ENCODE data around the gene PHACTR2. TPM values are rescaled to one million over a fixed set of nuclear protein-coding genes. Genes with fewer than 3 reads are reported as not detected.

Gene PHACTR2
- total and polyA plus RNA-seq, 2 of the 13 experiments (the other 11 are each of a cell fraction or from before 2014, with no cell fraction given) = 11.3 to 28.2 TPM

- TF ChIP-seq ZNF605 (CRISPR knock-in tag; IDR thresholded peaks at IDR 0.05) = no peak
Measured at GRCh38 chr6:143772116-143773086, 94.6 kb downstream of the PHACTR2 start (continued).

GRCh38 chr6:143773506-143774150 lies 95.9 kb downstream of the PHACTR2 start:
- Histone ChIP-seq H3K4me2 (ENCODE audit: low read depth, low read length) (no peak overlapping the region), H3K27ac (ENCODE audit: extremely low read length, insufficient read depth, low read length) (peak overlapping the region; percentile 23), H2AFZ (ENCODE audit: low read length) (no peak overlapping the region), H4K20me1 (ENCODE audit: insufficient read depth, low read length) (no peaks in the 10 kb centered on the region), H3K36me3 (replicated peaks in 1 of 2; ENCODE audit: control insufficient read depth in 1 of 2, insufficient read depth in 2 of 2, low read length in 2 of 2) (peaks cover 9 to 24% of the 10 kb centered on the region in 2 experiments; a peak in 4 of 5 replicates), H3K79me2 (ENCODE audit: insufficient read depth, low read length) (no peaks in the 10 kb centered on the region), H3K4me1 (ENCODE audit: insufficient read depth, low read length) (peaks cover 15% of the 10 kb centered on the region), H3K9me3 (ENCODE audit: low read length) (no peaks in the 10 kb centered on the region), H3K4me3 (replicated peaks in 1 of 3; ENCODE audit: insufficient read depth in 1 of 3, low read depth in 2 of 3, low read length in 3 of 3) (no peak overlapping the region), H3K9ac (ENCODE audit: insufficient read depth, low read depth, low read length) (no peak overlapping the region), H3K27me3 (ENCODE audit: control insufficient read depth in 1 of 2, insufficient read depth in 2 of 2, low read length in 2 of 2) (no peaks in the 10 kb centered on the region)
- no TSS peak for BruUV-seq (replicated peaks)
- ChIA-PET POLR2A (no interaction called here), CTCF (ENCODE audit: low intra/inter-chr PET ratio, low total read pairs) (no interaction called here)
- ATAC-seq (no peak), DNase-seq (ENCODE audit: low spot score) (no peak), FAIRE-seq (no peak)
- in situ Hi-C loops (cut with HindIII; ENCODE audit: extremely low pct_ligation_motif_present, low pct_unique_long_range_greater_than_20kb) = no loop called here
- intact Hi-C loops (cut with micrococcal nuclease; ENCODE audit: unreplicated experiment) = no loop called here
- TF ChIP-seq, protein P1, sequence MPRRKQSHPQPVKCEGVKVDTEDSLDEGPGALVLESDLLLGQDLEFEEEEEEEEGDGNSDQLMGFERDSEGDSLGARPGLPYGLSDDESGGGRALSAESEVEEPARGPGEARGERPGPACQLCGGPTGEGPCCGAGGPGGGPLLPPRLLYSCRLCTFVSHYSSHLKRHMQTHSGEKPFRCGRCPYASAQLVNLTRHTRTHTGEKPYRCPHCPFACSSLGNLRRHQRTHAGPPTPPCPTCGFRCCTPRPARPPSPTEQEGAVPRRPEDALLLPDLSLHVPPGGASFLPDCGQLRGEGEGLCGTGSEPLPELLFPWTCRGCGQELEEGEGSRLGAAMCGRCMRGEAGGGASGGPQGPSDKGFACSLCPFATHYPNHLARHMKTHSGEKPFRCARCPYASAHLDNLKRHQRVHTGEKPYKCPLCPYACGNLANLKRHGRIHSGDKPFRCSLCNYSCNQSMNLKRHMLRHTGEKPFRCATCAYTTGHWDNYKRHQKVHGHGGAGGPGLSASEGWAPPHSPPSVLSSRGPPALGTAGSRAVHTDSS (CRISPR knock-in tag; conservative IDR thresholded peaks at IDR 0.05) = no peak
- TF ChIP-seq CEBPB (IDR thresholded peaks at IDR 0.05; ENCODE audit: borderline replicate concordance, low read depth, low read length) = peak; percentile 71
- no peak for TF ChIP-seq ZNF550 (CRISPR knock-in tag; IDR thresholded peaks at IDR 0.05; ENCODE audit: borderline replicate concordance)
- TF ChIP-seq, protein P2, sequence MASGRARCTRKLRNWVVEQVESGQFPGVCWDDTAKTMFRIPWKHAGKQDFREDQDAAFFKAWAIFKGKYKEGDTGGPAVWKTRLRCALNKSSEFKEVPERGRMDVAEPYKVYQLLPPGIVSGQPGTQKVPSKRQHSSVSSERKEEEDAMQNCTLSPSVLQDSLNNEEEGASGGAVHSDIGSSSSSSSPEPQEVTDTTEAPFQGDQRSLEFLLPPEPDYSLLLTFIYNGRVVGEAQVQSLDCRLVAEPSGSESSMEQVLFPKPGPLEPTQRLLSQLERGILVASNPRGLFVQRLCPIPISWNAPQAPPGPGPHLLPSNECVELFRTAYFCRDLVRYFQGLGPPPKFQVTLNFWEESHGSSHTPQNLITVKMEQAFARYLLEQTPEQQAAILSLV (CRISPR knock-in tag; IDR thresholded peaks at IDR 0.05; ENCODE audit: borderline replicate concordance) = no peak
- no peak for TF ChIP-seq MLX (CRISPR knock-in tag; IDR thresholded peaks at IDR 0.05)
- TF ChIP-seq ZUFSP (CRISPR knock-in tag; IDR thresholded peaks at IDR 0.05; ENCODE audit: borderline replicate concordance) = no peak
- TF ChIP-seq ZNF766 (CRISPR knock-in tag; IDR thresholded peaks at IDR 0.05; ENCODE audit: borderline replicate concordance) = no peak
- TF ChIP-seq, protein P3, sequence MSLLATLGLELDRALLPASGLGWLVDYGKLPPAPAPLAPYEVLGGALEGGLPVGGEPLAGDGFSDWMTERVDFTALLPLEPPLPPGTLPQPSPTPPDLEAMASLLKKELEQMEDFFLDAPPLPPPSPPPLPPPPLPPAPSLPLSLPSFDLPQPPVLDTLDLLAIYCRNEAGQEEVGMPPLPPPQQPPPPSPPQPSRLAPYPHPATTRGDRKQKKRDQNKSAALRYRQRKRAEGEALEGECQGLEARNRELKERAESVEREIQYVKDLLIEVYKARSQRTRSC (CRISPR knock-in tag; IDR thresholded peaks at IDR 0.05; ENCODE audit: low read depth) = no peak
- TF ChIP-seq MATR3 (CRISPR knock-in tag; IDR thresholded peaks at IDR 0.05) = no peak
- 86% methylated on average over 5 of the region's 5 CpGs for WGBS (ENCODE audit: low lambda C conversion rate)

All from HepG2 (cell line).